CD4-positive, alpha-beta memory T cell (primary cell): ENCODE data around the gene TTC12. TPM values are rescaled to one million over a fixed set of nuclear protein-coding genes. Genes with fewer than 3 reads are reported as not detected.

Experiments used
- CTCF ChIA-PET: fragments of 350-600 bp; sonication (Branson Sonifier 250); formaldehyde crosslinking; loops from one replicate; lab custom pipeline; 2021; ENCODE audit warnings: inconsistent platforms; ENCODE audit not compliant: partially characterized antibody; lab: Charles Lee
- POLR2A ChIA-PET: fragments of 350-600 bp; sonication (Branson Sonifier 250); formaldehyde crosslinking; loops from one replicate; lab custom pipeline; 2021; ENCODE audit not compliant: partially characterized antibody; lab: Charles Lee
- DNase-seq, 5 donors: peaks; one replicate each; pipeline versions ENCODE4 v3.0.0 to v3.0.0-alpha.2; 2020 to 2022; ENCODE audit warnings: mixed read lengths in 1 of 5
- H3K27ac ChIP-seq: one replicate; pipeline ENCODE4 v1.7.0; 2013; ENCODE audit warnings: low read depth, low read length
- H3K27me3 ChIP-seq: 2 replicates; pipeline ENCODE4 v1.7.0; 2013; ENCODE audit warnings: mild to moderate bottlenecking, low read length, moderate library complexity; ENCODE audit not compliant: insufficient read depth
- H3K36me3 ChIP-seq: 2 replicates; pipeline ENCODE4 v1.7.0; 2013; ENCODE audit warnings: mild to moderate bottlenecking, low read length, moderate library complexity; ENCODE audit not compliant: insufficient read depth
- H3K4me1 ChIP-seq: 2 replicates; pipeline ENCODE4 v1.7.0; 2013; ENCODE audit warnings: mild to moderate bottlenecking, low read length, moderate library complexity; ENCODE audit not compliant: insufficient read depth
- H3K4me3 ChIP-seq, 2 donors: one replicate each; pipeline ENCODE4 v1.7.0; 2013; ENCODE audit warnings: low read length in 2 of 2, mild to moderate bottlenecking in 1 of 2
- H3K9me3 ChIP-seq, 2 donors: one replicate each; pipeline ENCODE4 v1.7.0; 2013; ENCODE audit warnings: low read length in 2 of 2, control low read depth in 1 of 2; ENCODE audit not compliant: control insufficient read depth in 1 of 2
- H3K27ac Mint-ChIP-seq, 7 donors: one replicate each; pipeline ENCODE4 v1.8.0; 2020 to 2021; ENCODE audit warnings: mixed read lengths in 7 of 7, mild to moderate bottlenecking in 6 of 7, inconsistent platforms in 3 of 7, moderate library complexity in 3 of 7
- H3K27me3 Mint-ChIP-seq, 2 donors: one replicate each; pipeline ENCODE4 v1.8.0; 2020 to 2021; ENCODE audit warnings: mixed read lengths in 2 of 2
- H3K36me3 Mint-ChIP-seq, 2 donors: one replicate each; pipeline ENCODE4 v1.8.0; 2020 to 2021; ENCODE audit warnings: mixed read lengths in 2 of 2, inconsistent platforms in 1 of 2, mild to moderate bottlenecking in 1 of 2
- H3K4me1 Mint-ChIP-seq, 4 donors: one replicate each; pipeline ENCODE4 v1.8.0; 2020 to 2021; ENCODE audit warnings: mixed read lengths in 4 of 4, mild to moderate bottlenecking in 1 of 4
- H3K4me3 Mint-ChIP-seq, 8 donors: one replicate each; pipeline ENCODE4 v1.8.0; 2020 to 2021; ENCODE audit warnings: mixed read lengths in 8 of 8, mild to moderate bottlenecking in 7 of 8, moderate library complexity in 6 of 8, inconsistent platforms in 3 of 8
- H3K9me3 Mint-ChIP-seq, 8 donors: one replicate each; pipeline ENCODE4 v1.8.0; 2020 to 2021; ENCODE audit warnings: mixed read lengths in 8 of 8, mild to moderate bottlenecking in 5 of 8, inconsistent platforms in 3 of 8, moderate library complexity in 1 of 8
- intact Hi-C: fragments of 100-400 bp; cut with micrococcal nuclease; formaldehyde crosslinking; loops from one replicate; pipeline ENCODE4 v1.15.1; 2023
- polyA plus RNA-seq, 2 donors: library from polyadenylated mRNA; unstranded; fragments of 300-500 nt; fragmentation: Illumina TruSeq; gene quantifications; one replicate each; pipeline ENCODE4 v1.2.3, GENCODE V29; 2021
- total RNA-seq, 2 experiments: library from RNA; stranded (reverse); gene quantifications; one replicate each; pipeline ENCODE4 v1.2.3, GENCODE V29; 2021

Gene TTC12
- total and polyA plus RNA-seq, 4 experiments from 2014 or later: 6.9 to 75.1 (median 39.8) TPM

DNA sequence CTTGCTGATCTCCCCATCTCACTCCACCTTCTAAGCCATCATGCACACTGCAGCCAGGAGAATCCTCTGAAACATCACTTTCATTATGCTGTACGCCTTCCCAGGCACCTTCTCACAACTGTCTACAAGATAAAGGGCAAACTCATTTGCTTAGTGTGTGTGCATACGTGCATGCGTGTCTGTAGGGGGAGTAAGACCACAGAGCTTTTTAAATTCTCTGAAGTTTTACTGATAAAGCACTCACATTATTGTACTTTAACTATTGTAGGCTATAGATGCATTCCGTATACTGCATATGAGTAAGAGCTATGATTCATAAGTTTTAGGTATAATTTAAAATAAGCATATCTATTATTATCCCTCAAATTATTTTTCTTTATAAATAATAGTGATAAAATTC is 57.9 kb downstream of the TTC12 start:
- CTCF ChIA-PET: no interaction called here
- H3K27ac ChIP-seq: no peak overlapping the region
- Mint-ChIP-seq H3K27ac (no peak overlapping the region), H3K36me3 (peaks cover 45 to 50% of the 10 kb centered on the region in 2 donors), H3K9me3 (no peaks in the 10 kb centered on the region), H3K4me1 (no peaks in the 10 kb centered on the region), H3K4me3 (no peak overlapping the region), H3K27me3 (no peaks in the 10 kb centered on the region)
- no peak overlapping the region for H3K4me3 ChIP-seq
- intact Hi-C loops: no loop called here
- H3K36me3 ChIP-seq: peaks cover 15% of the 10 kb centered on the region
- H3K4me1 ChIP-seq: no peaks in the 10 kb centered on the region
- DNase-seq: no peak
- POLR2A ChIA-PET: no interaction called here
- H3K9me3 ChIP-seq: no peaks in the 10 kb centered on the region
- H3K27me3 ChIP-seq: no peaks in the 10 kb centered on the region

DNA sequence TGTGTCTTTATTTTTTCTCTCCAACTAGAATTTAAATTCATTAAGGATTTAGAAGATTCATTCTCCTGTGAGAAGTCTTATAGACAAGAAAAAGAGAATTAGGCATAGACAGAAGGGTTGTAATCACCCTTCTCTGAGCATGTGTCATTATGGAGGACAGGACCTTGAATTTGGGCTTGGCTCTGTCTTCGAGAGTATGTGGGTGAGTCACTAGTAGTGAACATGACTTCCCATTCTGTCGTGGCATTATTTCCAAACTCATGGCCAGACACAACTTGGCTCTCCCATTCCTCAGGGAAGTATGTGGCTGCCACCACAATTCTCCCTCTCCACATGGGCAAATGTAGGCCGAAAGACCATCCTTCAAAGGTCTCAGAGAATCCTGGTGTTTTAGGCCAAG is 58.9 kb downstream of the TTC12 start:
- no peaks in the 10 kb centered on the region for H3K9me3 Mint-ChIP-seq
- ChIA-PET POLR2A (no interaction called here), CTCF (no interaction called here)

DNA sequence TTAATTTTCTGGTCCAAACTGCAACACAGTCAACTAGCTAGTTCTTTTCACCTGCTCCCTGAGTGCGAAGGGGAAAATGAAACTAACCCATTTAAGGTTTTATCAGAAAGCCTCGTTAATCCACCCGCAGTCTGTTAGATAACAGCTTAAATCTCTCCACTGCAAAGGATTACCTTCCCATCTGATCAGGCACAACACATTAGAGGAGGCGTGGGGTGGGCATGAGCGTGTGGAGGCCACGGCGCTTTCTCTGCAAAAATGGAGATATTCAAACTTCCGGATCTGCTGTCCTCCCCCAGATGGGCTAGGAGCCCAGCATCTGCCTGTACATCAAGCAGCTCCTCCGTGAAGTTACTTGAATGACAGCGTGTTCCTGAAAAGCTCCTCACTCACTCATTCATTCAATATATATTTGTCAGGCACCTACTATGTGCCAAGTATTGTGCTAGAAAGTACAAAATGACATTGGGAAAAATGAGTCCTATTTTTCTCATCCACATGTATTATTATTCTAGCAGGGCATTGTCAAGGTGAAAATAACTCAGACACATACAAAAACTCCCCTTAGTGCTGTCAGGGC is 59.7 kb downstream of the TTC12 start:
- H3K36me3 Mint-ChIP-seq: peaks cover 34 to 54% of the 10 kb centered on the region in 2 donors
- no peaks in the 10 kb centered on the region for H3K4me1 Mint-ChIP-seq
- Histone ChIP-seq H3K36me3 (no peaks in the 10 kb centered on the region), H3K9me3 (no peaks in the 10 kb centered on the region), H3K4me1 (no peaks in the 10 kb centered on the region), H3K27ac (no peak overlapping the region), H3K4me3 (no peak overlapping the region), H3K27me3 (no peaks in the 10 kb centered on the region)
- intact Hi-C loops: no loop called here
- H3K27ac Mint-ChIP-seq: no peak overlapping the region
- ChIA-PET CTCF (no interaction called here), POLR2A (no interaction called here)
- H3K27me3 Mint-ChIP-seq: no peaks in the 10 kb centered on the region
- H3K9me3 Mint-ChIP-seq: no peaks in the 10 kb centered on the region
- no peak for DNase-seq
- H3K4me3 Mint-ChIP-seq: no peak overlapping the region

More for the DNA sequence above, 58.9 kb downstream of the TTC12 start:
- Mint-ChIP-seq H3K27ac (peak overlapping the region in 1 of 7 donors; percentile 15), H3K36me3 (peaks cover 37 to 54% of the 10 kb centered on the region in 2 donors), H3K4me3 (no peak overlapping the region), H3K4me1 (no peaks in the 10 kb centered on the region), H3K27me3 (no peaks in the 10 kb centered on the region)
- H3K27ac ChIP-seq: no peak overlapping the region
- H3K9me3 ChIP-seq: no peaks in the 10 kb centered on the region
- DNase-seq: no peak
- intact Hi-C loops: no loop called here
- no peak overlapping the region for H3K4me3 ChIP-seq
- H3K4me1 ChIP-seq: no peaks in the 10 kb centered on the region
- H3K36me3 ChIP-seq: peaks cover 6% of the 10 kb centered on the region
- H3K27me3 ChIP-seq: no peaks in the 10 kb centered on the region

DNA sequence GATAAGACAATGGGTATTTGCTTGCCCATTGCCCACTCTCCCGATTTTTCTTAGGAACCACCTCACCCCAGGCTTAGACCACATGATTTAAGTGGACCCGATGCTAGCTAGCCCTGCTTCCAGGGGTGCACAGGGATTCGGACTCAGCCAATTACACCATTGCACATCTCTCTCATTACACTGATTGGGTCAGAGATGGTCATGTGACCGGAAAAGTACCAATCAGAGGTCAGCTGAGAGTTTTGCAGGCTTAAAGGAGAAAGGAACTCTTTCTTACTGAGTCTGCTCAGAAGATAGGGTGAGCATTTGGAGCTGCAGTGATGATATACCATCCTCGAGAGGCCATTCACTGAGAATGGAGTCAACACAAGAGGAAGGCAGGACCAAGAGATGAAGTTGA is 61.0 kb downstream of the TTC12 start:
- Histone ChIP-seq H3K36me3 (no peaks in the 10 kb centered on the region), H3K4me1 (no peaks in the 10 kb centered on the region), H3K27me3 (no peaks in the 10 kb centered on the region), H3K9me3 (no peaks in the 10 kb centered on the region), H3K4me3 (no peak overlapping the region), H3K27ac (no peak overlapping the region)
- POLR2A ChIA-PET: no interaction called here
- Mint-ChIP-seq H3K9me3 (no peaks in the 10 kb centered on the region), H3K4me3 (no peak overlapping the region), H3K27me3 (no peaks in the 10 kb centered on the region), H3K4me1 (no peaks in the 10 kb centered on the region), H3K27ac (no peak overlapping the region), H3K36me3 (peaks cover 28 to 58% of the 10 kb centered on the region in 2 donors)
- no peak for DNase-seq
- CTCF ChIA-PET: no interaction called here
- intact Hi-C loops: no loop called here

DNA sequence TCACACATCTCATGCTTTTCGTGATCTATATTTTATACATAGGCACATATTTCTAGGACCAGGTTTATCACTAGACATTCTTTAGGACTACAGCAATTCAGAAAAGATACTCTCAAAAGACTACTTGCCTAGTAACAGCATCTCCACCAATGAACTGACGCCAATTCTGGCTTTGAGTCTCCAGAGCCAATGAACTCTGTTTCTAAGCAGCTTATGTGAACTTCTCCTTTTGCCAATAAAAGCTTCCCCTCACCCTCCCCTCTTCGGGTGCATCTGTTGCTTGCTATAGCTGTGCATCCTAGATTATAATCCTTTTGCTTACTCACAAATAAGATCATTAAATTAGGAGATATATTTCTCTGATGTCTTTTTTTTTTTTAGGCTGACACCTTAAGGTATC is 61.8 kb downstream of the TTC12 start:
- Histone ChIP-seq H3K9me3 (no peaks in the 10 kb centered on the region), H3K27ac (no peak overlapping the region), H3K36me3 (no peaks in the 10 kb centered on the region), H3K4me3 (no peak overlapping the region), H3K4me1 (no peaks in the 10 kb centered on the region), H3K27me3 (no peaks in the 10 kb centered on the region)
- H3K27me3 Mint-ChIP-seq: no peaks in the 10 kb centered on the region
- peaks cover 26 to 58% of the 10 kb centered on the region in 2 donors for H3K36me3 Mint-ChIP-seq
- no peak overlapping the region for H3K4me3 Mint-ChIP-seq
- no peaks in the 10 kb centered on the region for H3K9me3 Mint-ChIP-seq
- H3K27ac Mint-ChIP-seq: no peak overlapping the region
- no peak for DNase-seq
- CTCF ChIA-PET: no interaction called here
- POLR2A ChIA-PET: no interaction called here
- no peaks in the 10 kb centered on the region for H3K4me1 Mint-ChIP-seq
- intact Hi-C loops: no loop called here

DNA sequence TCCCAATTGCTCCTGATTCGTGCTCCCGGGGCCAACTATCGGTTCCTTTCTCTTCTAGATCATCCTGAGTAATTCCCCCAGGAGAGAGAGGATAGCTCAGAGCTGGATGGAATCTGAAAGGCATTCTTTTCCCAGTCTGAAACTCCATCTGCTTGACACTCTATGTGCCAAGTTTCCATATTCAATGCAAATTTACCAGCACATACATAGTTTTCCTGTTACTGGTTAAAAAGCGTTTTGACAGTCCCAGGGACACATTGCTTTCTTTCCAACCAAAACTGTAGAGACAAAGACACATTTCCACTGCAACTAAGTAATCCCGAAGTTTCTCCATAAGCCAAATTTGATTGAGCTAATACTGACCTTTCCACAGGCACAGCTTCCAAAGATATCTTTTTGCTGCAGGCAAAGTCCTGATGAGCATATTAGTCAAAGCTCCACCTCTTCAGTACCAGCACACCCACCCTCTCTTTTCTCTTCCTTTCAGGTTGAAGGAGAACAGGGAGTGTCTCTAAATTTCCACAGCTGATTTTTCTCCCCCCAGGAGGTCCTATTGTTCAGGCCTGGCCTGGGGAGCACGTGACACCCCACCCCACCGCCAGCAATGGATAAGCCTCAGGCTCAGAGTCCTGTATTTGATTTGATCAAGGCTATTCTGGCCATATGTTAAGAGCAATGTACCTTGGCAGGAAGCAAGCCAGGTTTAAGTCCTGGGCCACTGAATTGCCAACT is 63.5 kb downstream of the TTC12 start:
- ChIA-PET POLR2A (no interaction called here), CTCF (no interaction called here)

DNA sequence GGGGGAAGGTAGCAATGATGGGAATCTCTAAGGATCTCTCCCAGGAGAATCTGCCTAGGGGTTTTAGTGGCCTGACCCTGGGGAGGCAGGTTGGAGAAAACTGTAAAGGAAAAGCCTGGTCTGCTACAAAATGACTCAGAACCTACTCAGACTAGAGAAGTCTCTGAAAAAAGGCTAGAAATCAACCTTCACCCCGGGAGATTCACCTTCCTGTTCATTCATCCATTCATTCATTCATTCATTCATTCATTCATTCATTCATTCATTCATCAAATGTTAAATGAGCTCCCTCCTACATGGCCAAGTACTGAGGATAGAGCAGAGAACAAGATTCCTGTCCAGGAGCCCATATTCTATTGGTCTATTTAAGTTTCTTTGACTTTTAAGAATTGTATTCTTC is 64.3 kb downstream of the TTC12 start:
- H3K9me3 ChIP-seq: no peaks in the 10 kb centered on the region
- H3K4me1 ChIP-seq: no peaks in the 10 kb centered on the region
- H3K27me3 ChIP-seq: no peaks in the 10 kb centered on the region
- no peak overlapping the region for H3K4me3 ChIP-seq
- ChIA-PET POLR2A (no interaction called here), CTCF (no interaction called here)
- no peak overlapping the region for H3K27ac Mint-ChIP-seq
- intact Hi-C loops: loop anchor here (2.0 kb wide), 1 partner anchor 78 kb away; no protein-coding TSS in a partner anchor
- H3K4me1 Mint-ChIP-seq: no peaks in the 10 kb centered on the region
- H3K36me3 ChIP-seq: no peaks in the 10 kb centered on the region
- peaks cover 14 to 47% of the 10 kb centered on the region in 2 donors for H3K36me3 Mint-ChIP-seq
- no peak overlapping the region for H3K4me3 Mint-ChIP-seq
- no peak for DNase-seq
- no peaks in the 10 kb centered on the region for H3K9me3 Mint-ChIP-seq
- no peaks in the 10 kb centered on the region for H3K27me3 Mint-ChIP-seq
- H3K27ac ChIP-seq: no peak overlapping the region

More for the DNA sequence above, 63.5 kb downstream of the TTC12 start:
- H3K9me3 Mint-ChIP-seq: no peaks in the 10 kb centered on the region
- H3K27ac Mint-ChIP-seq: no peak overlapping the region
- no peak overlapping the region for H3K4me3 Mint-ChIP-seq
- H3K9me3 ChIP-seq: no peaks in the 10 kb centered on the region
- no peak overlapping the region for H3K27ac ChIP-seq
- no peaks in the 10 kb centered on the region for H3K4me1 ChIP-seq
- H3K4me1 Mint-ChIP-seq: no peaks in the 10 kb centered on the region
- no peak overlapping the region for H3K4me3 ChIP-seq
- H3K27me3 Mint-ChIP-seq: no peaks in the 10 kb centered on the region
- H3K36me3 Mint-ChIP-seq: peaks cover 17 to 48% of the 10 kb centered on the region in 2 donors
- DNase-seq: no peak
- intact Hi-C loops: loop anchor here (2.0 kb wide), 1 partner anchor 79 kb away; no protein-coding TSS in a partner anchor
- H3K27me3 ChIP-seq: no peaks in the 10 kb centered on the region
- no peaks in the 10 kb centered on the region for H3K36me3 ChIP-seq
